ENCODE measurements around the gene KRT83.

KRT83 gene

DNA sequence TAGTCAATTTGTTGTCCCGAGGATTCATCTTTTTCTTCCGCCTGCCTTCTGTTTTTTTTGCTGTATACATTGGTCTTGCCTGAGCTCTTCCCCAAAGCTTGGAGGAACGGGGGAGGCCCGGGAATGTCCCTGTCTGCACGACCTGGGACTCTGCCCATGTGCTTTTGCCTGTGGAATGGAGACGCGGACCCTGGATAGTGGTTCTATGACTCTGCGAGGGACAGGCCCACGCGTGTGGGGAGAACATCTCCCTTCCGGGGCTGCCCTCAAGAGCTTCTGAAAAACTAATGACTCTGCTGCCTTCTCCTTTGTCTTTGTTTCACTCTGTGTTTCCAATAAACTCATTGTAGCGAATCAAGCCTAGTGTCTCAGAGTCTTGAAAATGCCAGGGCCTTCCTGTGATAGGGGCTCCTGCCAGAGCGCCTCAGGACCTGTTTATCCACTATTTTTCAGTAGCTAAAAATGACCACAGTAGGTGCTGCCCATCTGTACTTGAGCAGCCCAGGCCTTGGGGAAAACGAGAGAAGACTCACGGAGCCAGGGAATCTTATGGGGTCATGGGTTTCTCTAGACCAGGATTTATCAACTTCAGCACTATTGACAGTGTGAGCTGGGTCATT, 12.3 kb downstream of the KRT83 start:
- no peaks in the 10 kb centered on the region for H3K9me2 ChIP-seq (replicated peaks; ENCODE audit: low read depth, low read length)
- no peak overlapping the region for H3K4me3 ChIP-seq (ENCODE audit: low read length, poor library complexity, severe bottlenecking)
- H2AFZ ChIP-seq (ENCODE audit: low read length), result no peak overlapping the region
- H3K9me3 ChIP-seq (ENCODE audit: insufficient read depth, low read depth, low read length), result no peaks in the 10 kb centered on the region
- H4K20me1 ChIP-seq (ENCODE audit: insufficient read depth, low read length, poor library complexity, severe bottlenecking), result no peaks in the 10 kb centered on the region
- H3K79me2 ChIP-seq (ENCODE audit: insufficient read depth, low read length), result no peaks in the 10 kb centered on the region
- H3K27me3 ChIP-seq (ENCODE audit: insufficient read depth, low read length, poor library complexity, severe bottlenecking), result no peaks in the 10 kb centered on the region
- peaks cover 16% of the 10 kb centered on the region for H3K4me1 ChIP-seq (ENCODE audit: insufficient read depth, low read length, poor library complexity, severe bottlenecking)
- no peaks in the 10 kb centered on the region for H3F3A ChIP-seq (ENCODE audit: low read depth)
- TF ChIP-seq EZH2phosphoT487 (IDR thresholded peaks at IDR 0.05; ENCODE audit: borderline replicate concordance), result no peak
- no peak for TF ChIP-seq CTCF (conservative IDR thresholded peaks at IDR 0.05; ENCODE audit: low read length)
- H3K9ac ChIP-seq (ENCODE audit: low read depth, low read length, poor library complexity, severe bottlenecking), result no peak overlapping the region
- H3K4me2 ChIP-seq (ENCODE audit: low read depth, low read length, poor library complexity, severe bottlenecking), result no peak overlapping the region
- H3K36me3 ChIP-seq (ENCODE audit: insufficient read depth, low read length), result no peaks in the 10 kb centered on the region

GRCh38 chr12:52307836-52308805, 13.1 kb downstream of the KRT83 start:
- no peak overlapping the region for H2AFZ ChIP-seq (ENCODE audit: low read length)
- TF ChIP-seq CTCF (conservative IDR thresholded peaks at IDR 0.05; ENCODE audit: low read length) (no peak), EZH2phosphoT487 (IDR thresholded peaks at IDR 0.05; ENCODE audit: borderline replicate concordance) (no peak)

GRCh38 chr12:52306731-52307130, 14.5 kb downstream of the KRT83 start:
- H3F3A ChIP-seq (ENCODE audit: low read depth), result no peaks in the 10 kb centered on the region
- no peak overlapping the region for H3K4me2 ChIP-seq (ENCODE audit: low read depth, low read length, poor library complexity, severe bottlenecking)
- H3K4me3 ChIP-seq (ENCODE audit: low read length, poor library complexity, severe bottlenecking), result no peak overlapping the region
- peaks cover 16% of the 10 kb centered on the region for H3K4me1 ChIP-seq (ENCODE audit: insufficient read depth, low read length, poor library complexity, severe bottlenecking)
- no peaks in the 10 kb centered on the region for H3K9me2 ChIP-seq (replicated peaks; ENCODE audit: low read depth, low read length)
- no peaks in the 10 kb centered on the region for H3K36me3 ChIP-seq (ENCODE audit: insufficient read depth, low read length)
- no peaks in the 10 kb centered on the region for H4K20me1 ChIP-seq (ENCODE audit: insufficient read depth, low read length, poor library complexity, severe bottlenecking)
- no peak for TF ChIP-seq CTCF (conservative IDR thresholded peaks at IDR 0.05; ENCODE audit: low read length)
- no peak for TF ChIP-seq EZH2phosphoT487 (IDR thresholded peaks at IDR 0.05; ENCODE audit: borderline replicate concordance)
- H2AFZ ChIP-seq (ENCODE audit: low read length), result no peak overlapping the region
- no peaks in the 10 kb centered on the region for H3K79me2 ChIP-seq (ENCODE audit: insufficient read depth, low read length)
- no peaks in the 10 kb centered on the region for H3K27me3 ChIP-seq (ENCODE audit: insufficient read depth, low read length, poor library complexity, severe bottlenecking)
- no peak overlapping the region for H3K9ac ChIP-seq (ENCODE audit: low read depth, low read length, poor library complexity, severe bottlenecking)
- H3K9me3 ChIP-seq (ENCODE audit: insufficient read depth, low read depth, low read length), result no peaks in the 10 kb centered on the region

More at GRCh38 chr12:52307836-52308805, 13.1 kb downstream of the KRT83 start:
- no peaks in the 10 kb centered on the region for H3K9me3 ChIP-seq (ENCODE audit: insufficient read depth, low read depth, low read length)
- H3K4me3 ChIP-seq (ENCODE audit: low read length, poor library complexity, severe bottlenecking), result no peak overlapping the region
- H3K9me2 ChIP-seq (replicated peaks; ENCODE audit: low read depth, low read length), result no peaks in the 10 kb centered on the region
- H3K79me2 ChIP-seq (ENCODE audit: insufficient read depth, low read length), result no peaks in the 10 kb centered on the region
- peaks cover 16% of the 10 kb centered on the region for H3K4me1 ChIP-seq (ENCODE audit: insufficient read depth, low read length, poor library complexity, severe bottlenecking)
- H3K4me2 ChIP-seq (ENCODE audit: low read depth, low read length, poor library complexity, severe bottlenecking), result no peak overlapping the region
- H3K27me3 ChIP-seq (ENCODE audit: insufficient read depth, low read length, poor library complexity, severe bottlenecking), result no peaks in the 10 kb centered on the region
- no peaks in the 10 kb centered on the region for H3K36me3 ChIP-seq (ENCODE audit: insufficient read depth, low read length)
- H3F3A ChIP-seq (ENCODE audit: low read depth), result no peaks in the 10 kb centered on the region
- no peak overlapping the region for H3K9ac ChIP-seq (ENCODE audit: low read depth, low read length, poor library complexity, severe bottlenecking)
- no peaks in the 10 kb centered on the region for H4K20me1 ChIP-seq (ENCODE audit: insufficient read depth, low read length, poor library complexity, severe bottlenecking)

Data from Loucy (cell line).